ENCODE results near the gene FNIP2. TPM values are rescaled to one million over a fixed set of nuclear protein-coding genes. Genes with fewer than 3 reads are reported as not detected.

Gene FNIP2
- polyA plus RNA-seq, 1 donor from 2014 or later: 51.7 TPM

GRCh38 chr4:158871335-158871724 is 102.5 kb downstream of the FNIP2 start:
- H3F3A ChIP-seq (ENCODE audit: insufficient read depth, low read length, poor library complexity, severe bottlenecking): no peaks in the 10 kb centered on the region
- H2AFZ ChIP-seq (ENCODE audit: low read depth, low read length): no peak overlapping the region
- H4K20me1 ChIP-seq (ENCODE audit: insufficient read depth): no peaks in the 10 kb centered on the region
- no peak overlapping the region for H3K9ac ChIP-seq (ENCODE audit: low read length)
- H3K4me2 ChIP-seq (ENCODE audit: low read length): no peak overlapping the region
- H3K4me3 ChIP-seq (ENCODE audit: low read length): no peak overlapping the region
- H3K36me3 ChIP-seq (ENCODE audit: insufficient read depth, low read length): peaks cover 5% of the 10 kb centered on the region
- TF ChIP-seq SMC3 (conservative IDR thresholded peaks at IDR 0.05; ENCODE audit: poor library complexity): no peak
- no peak for TF ChIP-seq EP300 (conservative IDR thresholded peaks at IDR 0.05; ENCODE audit: poor library complexity, severe bottlenecking)
- TF ChIP-seq EZH2 (IDR thresholded peaks at IDR 0.05; ENCODE audit: borderline replicate concordance, insufficient read depth, low read length, poor library complexity, severe bottlenecking): no peak
- no peak for TF ChIP-seq RAD21 (conservative IDR thresholded peaks at IDR 0.05)
- TF ChIP-seq POLR2AphosphoS5 (IDR thresholded peaks at IDR 0.05): no peak
- no peak for TF ChIP-seq MXI1 (conservative IDR thresholded peaks at IDR 0.05; ENCODE audit: poor library complexity, severe bottlenecking)
- TF ChIP-seq REST (IDR thresholded peaks at IDR 0.05; ENCODE audit: borderline replicate concordance): no peak
- TF ChIP-seq TAF1 (IDR thresholded peaks at IDR 0.05; ENCODE audit: low read depth): no peak
- no peak for TF ChIP-seq CTCF (IDR thresholded peaks at IDR 0.05; ENCODE audit: poor library complexity, severe bottlenecking)
- H3K27me3 ChIP-seq (ENCODE audit: insufficient read depth, low read depth, low read length): no peaks in the 10 kb centered on the region
- no peak overlapping the region for H3K27ac ChIP-seq (ENCODE audit: low read length)
- no peaks in the 10 kb centered on the region for H3K79me2 ChIP-seq (replicated peaks; ENCODE audit: insufficient read depth, low read length)
- no peaks in the 10 kb centered on the region for H3K9me2 ChIP-seq (ENCODE audit: insufficient read depth, low read length)
- H3K9me3 ChIP-seq (ENCODE audit: low read length): no peaks in the 10 kb centered on the region

- Histone ChIP-seq H3K4me3 (ENCODE audit: low read length) (no peak overlapping the region), H3K27ac (ENCODE audit: low read length) (no peak overlapping the region), H3K9ac (ENCODE audit: low read length) (no peak overlapping the region), H2AFZ (ENCODE audit: low read depth, low read length) (no peak overlapping the region), H3F3A (ENCODE audit: insufficient read depth, low read length, poor library complexity, severe bottlenecking) (no peaks in the 10 kb centered on the region), H3K79me2 (replicated peaks; ENCODE audit: insufficient read depth, low read length) (no peaks in the 10 kb centered on the region), H3K9me2 (ENCODE audit: insufficient read depth, low read length) (no peaks in the 10 kb centered on the region), H3K27me3 (ENCODE audit: insufficient read depth, low read depth, low read length) (no peaks in the 10 kb centered on the region), H4K20me1 (ENCODE audit: insufficient read depth) (no peaks in the 10 kb centered on the region), H3K36me3 (ENCODE audit: insufficient read depth, low read length) (peaks cover 9% of the 10 kb centered on the region), H3K9me3 (ENCODE audit: low read length) (no peaks in the 10 kb centered on the region), H3K4me2 (ENCODE audit: low read length) (no peak overlapping the region)
- TF ChIP-seq SMC3 (conservative IDR thresholded peaks at IDR 0.05; ENCODE audit: poor library complexity) (no peak), POLR2AphosphoS5 (IDR thresholded peaks at IDR 0.05) (no peak), EZH2 (IDR thresholded peaks at IDR 0.05; ENCODE audit: borderline replicate concordance, insufficient read depth, low read length, poor library complexity, severe bottlenecking) (no peak), REST (IDR thresholded peaks at IDR 0.05; ENCODE audit: borderline replicate concordance) (no peak), RAD21 (conservative IDR thresholded peaks at IDR 0.05) (no peak), TAF1 (IDR thresholded peaks at IDR 0.05; ENCODE audit: low read depth) (no peak)
Measured at GRCh38 chr4:158873795-158874401, 105.1 kb downstream of the FNIP2 start.

Data from neural cell (in vitro differentiated cells).